GM23338 (cell line): ENCODE data around the gene CHMP5.

Source experiments
- CREB1 ChIP-seq: fragments of 250-450 bp; sonication (Bioruptor Pico); IDR thresholded peaks from 2 replicates; pipeline ENCODE4 v1.5.0; 2020; ENCODE audit warnings: low read depth, mild to moderate bottlenecking, moderate library complexity
- CTCF ChIP-seq, 2 experiments: fragments of 200-600 bp in 1 of 2; sonication (generic) in 1 of 2; conservative IDR thresholded peaks; 2 replicates each; pipeline versions ENCODE4 v1.5.1 to v1.6.1; 2016 to 2017; ENCODE audit warnings: antibody characterized with exemption in 2 of 2, low read depth in 2 of 2, mild to moderate bottlenecking in 2 of 2, moderate library complexity in 1 of 2
- EZH2 ChIP-seq: fragments of 200-600 bp; sonication (generic); IDR thresholded peaks from one replicate; pipeline ENCODE4 v1.8.0; 2017; ENCODE audit warnings: antibody characterized with exemption, mild to moderate bottlenecking, low read depth; ENCODE audit not compliant: unreplicated experiment
- EZH2phosphoT487 ChIP-seq: fragments of 200-600 bp; sonication (generic); IDR thresholded peaks from one replicate; pipeline ENCODE4 v1.8.1; 2018; ENCODE audit warnings: antibody characterized with exemption; ENCODE audit not compliant: unreplicated experiment
- POLR2AphosphoS5 ChIP-seq: IDR thresholded peaks from 2 replicates; pipeline ENCODE4 v1.6.1; 2016; ENCODE audit warnings: antibody characterized with exemption, low read depth
- STAT1 ChIP-seq: IDR thresholded peaks from one replicate; pipeline ENCODE4 v1.6.1; 2016; ENCODE audit warnings: antibody characterized with exemption; ENCODE audit not compliant: unreplicated experiment

- TF ChIP-seq EZH2phosphoT487 (no peak), CTCF (conservative IDR thresholded peaks at IDR 0.05; ENCODE audit: low read depth in 2 of 2) (no peak), EZH2 (no peak), POLR2AphosphoS5 (no peak), STAT1 (no peak), CREB1 (CRISPR knock-in tag) (no peak)
Observed at GRCh38 chr9:33220681-33221567, 43.9 kb upstream of the CHMP5 start.
